Gastroesophageal sphincter (tissue), 4 donors: Measurements from ENCODE around the gene SASH1. TPM values are rescaled to one million over a fixed set of nuclear protein-coding genes. Genes with fewer than 3 reads are reported as not detected.

ENCODE experiments used
- ATAC-seq: fragments of 150-250 bp; one replicate; pipeline ENCODE4 v1.9.1; 2016; ENCODE audit warnings: mild to moderate bottlenecking, moderate library complexity
- H3K27ac ChIP-seq, 4 donors: fragments of 200-600 bp; sonication (generic) in 3 of 4; 1 replicate in 3 of 4; 2 replicates in 1 of 4; pipeline ENCODE4 v1.5.1; 2016 to 2019
- H3K27me3 ChIP-seq: fragments of 200-600 bp; sonication (generic); one replicate; pipeline ENCODE4 v1.5.1; 2019
- H3K36me3 ChIP-seq, 2 donors: fragments of 200-600 bp; sonication (generic); one replicate each; pipeline ENCODE4 v1.5.1; 2019; ENCODE audit warnings: control low read depth in 1 of 2
- H3K4me1 ChIP-seq, 3 donors: fragments of 200-600 bp; sonication (generic); 1 replicate in 2 of 3; 2 replicates in 1 of 3; pipeline ENCODE4 v1.5.1; 2016 to 2019; ENCODE audit warnings: control low read depth in 2 of 3
- H3K4me3 ChIP-seq, 2 donors: fragments of 200-600 bp; sonication (generic); one replicate each; pipeline ENCODE4 v1.5.1; 2019; ENCODE audit warnings: mild to moderate bottlenecking in 1 of 2, moderate library complexity in 1 of 2
- H3K9me3 ChIP-seq, 3 donors: fragments of 200-600 bp; sonication (generic); one replicate each; pipeline ENCODE4 v1.5.1; 2017 to 2019; ENCODE audit warnings: control low read depth in 2 of 3
- EP300 ChIP-seq: sonication (generic); formaldehyde crosslinking; IDR thresholded peaks from one replicate; pipeline ENCODE4 v1.6.1; 2017; ENCODE audit warnings: antibody characterized with exemption, mild to moderate bottlenecking
- POLR2A ChIP-seq, 2 donors: fragments of 450-650 bp; IDR thresholded peaks; one replicate each; pipeline ENCODE4 v1.6.1; 2017; ENCODE audit warnings: antibody characterized with exemption in 2 of 2, mild to moderate bottlenecking in 2 of 2, moderate library complexity in 1 of 2
- POLR2AphosphoS5 ChIP-seq: sonication (generic); formaldehyde crosslinking; IDR thresholded peaks from one replicate; pipeline ENCODE4 v1.6.1; 2017; ENCODE audit warnings: antibody characterized with exemption
- WGBS, 2 donors: methylation state at CpG; one replicate each; pipeline ENCODE4 v1.1.5; 2018; ENCODE audit warnings: low coverage in 1 of 2; 5-methylcytosine and 5-hydroxymethylcytosine counted together
- total RNA-seq, 4 donors: library from RNA; depleted of rRNA; stranded (reverse); fragments of >200 nt; gene quantifications; one replicate each; pipeline ENCODE4 v1.1.0, GENCODE V29; 2016
- TF ChIP-seq, protein P1 (sequence below), 4 experiments: fragments of 200-600 bp in 2 of 4; fragments of 450-650 bp in 2 of 4; sonication (generic) in 1 of 4; IDR thresholded peaks; one replicate each; pipeline ENCODE4 v1.5.1; 2017 to 2019; ENCODE audit warnings: antibody characterized with exemption in 4 of 4, mild to moderate bottlenecking in 2 of 4, moderate library complexity in 2 of 4

SASH1 gene
- total RNA-seq, 4 donors from 2014 or later = 48.9 to 78.9 (median 64.6) TPM

DNA sequence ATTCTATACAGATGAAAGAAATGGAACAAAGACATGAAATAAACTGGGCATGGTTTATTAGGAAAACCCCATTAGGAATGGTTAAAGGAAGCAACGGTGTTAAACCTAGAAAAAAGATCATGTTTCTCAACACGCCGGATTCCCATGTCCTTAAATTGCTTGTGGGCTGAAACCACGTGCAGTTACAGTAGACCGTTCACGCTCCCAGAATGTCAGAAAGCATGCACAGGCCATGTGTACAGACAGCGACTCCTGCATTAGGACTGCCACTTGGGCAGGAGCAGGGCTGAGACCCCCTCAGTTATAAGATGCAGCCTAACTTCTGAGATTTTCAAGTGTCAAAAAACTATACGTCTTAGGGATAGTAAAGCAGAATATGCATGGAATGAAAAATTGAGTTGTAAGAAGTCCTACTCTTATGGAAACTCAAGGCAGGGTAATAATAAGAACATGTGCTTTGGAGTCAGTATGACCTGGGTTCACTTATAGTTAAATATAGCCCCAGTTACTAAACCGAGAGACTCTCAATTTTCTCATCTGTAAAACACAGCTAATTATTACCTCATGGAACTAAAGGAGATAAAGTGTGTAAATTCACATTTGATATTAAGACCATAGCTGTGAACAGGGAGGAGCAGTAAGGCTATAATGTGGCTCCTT is 230.2 kb downstream of the SASH1 start:
- no peaks in the 10 kb centered on the region for H3K27me3 ChIP-seq
- no peaks in the 10 kb centered on the region for H3K9me3 ChIP-seq
- H3K4me3 ChIP-seq = no peak overlapping the region
- 79 to 94% methylated on average over 5 to 8 of the region's 9 CpGs for WGBS, 2 donors
- TF ChIP-seq, protein P1, sequence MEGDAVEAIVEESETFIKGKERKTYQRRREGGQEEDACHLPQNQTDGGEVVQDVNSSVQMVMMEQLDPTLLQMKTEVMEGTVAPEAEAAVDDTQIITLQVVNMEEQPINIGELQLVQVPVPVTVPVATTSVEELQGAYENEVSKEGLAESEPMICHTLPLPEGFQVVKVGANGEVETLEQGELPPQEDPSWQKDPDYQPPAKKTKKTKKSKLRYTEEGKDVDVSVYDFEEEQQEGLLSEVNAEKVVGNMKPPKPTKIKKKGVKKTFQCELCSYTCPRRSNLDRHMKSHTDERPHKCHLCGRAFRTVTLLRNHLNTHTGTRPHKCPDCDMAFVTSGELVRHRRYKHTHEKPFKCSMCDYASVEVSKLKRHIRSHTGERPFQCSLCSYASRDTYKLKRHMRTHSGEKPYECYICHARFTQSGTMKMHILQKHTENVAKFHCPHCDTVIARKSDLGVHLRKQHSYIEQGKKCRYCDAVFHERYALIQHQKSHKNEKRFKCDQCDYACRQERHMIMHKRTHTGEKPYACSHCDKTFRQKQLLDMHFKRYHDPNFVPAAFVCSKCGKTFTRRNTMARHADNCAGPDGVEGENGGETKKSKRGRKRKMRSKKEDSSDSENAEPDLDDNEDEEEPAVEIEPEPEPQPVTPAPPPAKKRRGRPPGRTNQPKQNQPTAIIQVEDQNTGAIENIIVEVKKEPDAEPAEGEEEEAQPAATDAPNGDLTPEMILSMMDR (IDR thresholded peaks at IDR 0.05) = no peak
- no peak for TF ChIP-seq POLR2A (IDR thresholded peaks at IDR 0.05)
- no peaks in the 10 kb centered on the region for H3K36me3 ChIP-seq
- no peak for ATAC-seq
- H3K4me1 ChIP-seq = no peaks in the 10 kb centered on the region
- no peak overlapping the region for H3K27ac ChIP-seq

DNA sequence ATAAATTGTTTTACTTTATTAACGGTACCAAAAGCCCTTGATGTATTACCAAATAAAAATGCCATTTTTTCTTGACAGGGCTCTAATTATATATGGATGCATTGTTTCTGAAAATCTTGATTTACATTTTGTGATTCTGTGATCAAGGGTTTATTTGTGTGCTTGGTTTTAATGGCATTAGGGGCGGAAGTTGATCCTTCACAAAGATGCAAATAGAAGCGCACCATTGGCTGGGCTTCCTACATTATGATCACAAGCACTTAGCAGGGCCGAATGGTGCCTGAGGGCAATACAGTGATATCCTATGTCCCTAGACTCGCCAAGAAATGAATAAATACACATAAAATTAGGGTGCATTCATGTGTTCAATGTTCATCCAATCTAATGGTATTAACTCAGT is 231.3 kb downstream of the SASH1 start:
- no peaks in the 10 kb centered on the region for H3K27me3 ChIP-seq
- H3K4me1 ChIP-seq = peaks cover 0 to 9% (median 0%) of the 10 kb centered on the region in 3 donors
- 59 to 90% methylated on average over 4 to 5 of the region's 5 CpGs for WGBS, 2 donors
- H3K27ac ChIP-seq = no peak overlapping the region
- no peak overlapping the region for H3K4me3 ChIP-seq
- no peaks in the 10 kb centered on the region for H3K36me3 ChIP-seq
- ATAC-seq = no peak
- no peak for TF ChIP-seq POLR2A (IDR thresholded peaks at IDR 0.05)
- TF ChIP-seq, protein P1 (IDR thresholded peaks at IDR 0.05) = no peak
- no peak for TF ChIP-seq EP300
- TF ChIP-seq POLR2AphosphoS5 = no peak
- H3K9me3 ChIP-seq = no peaks in the 10 kb centered on the region

DNA sequence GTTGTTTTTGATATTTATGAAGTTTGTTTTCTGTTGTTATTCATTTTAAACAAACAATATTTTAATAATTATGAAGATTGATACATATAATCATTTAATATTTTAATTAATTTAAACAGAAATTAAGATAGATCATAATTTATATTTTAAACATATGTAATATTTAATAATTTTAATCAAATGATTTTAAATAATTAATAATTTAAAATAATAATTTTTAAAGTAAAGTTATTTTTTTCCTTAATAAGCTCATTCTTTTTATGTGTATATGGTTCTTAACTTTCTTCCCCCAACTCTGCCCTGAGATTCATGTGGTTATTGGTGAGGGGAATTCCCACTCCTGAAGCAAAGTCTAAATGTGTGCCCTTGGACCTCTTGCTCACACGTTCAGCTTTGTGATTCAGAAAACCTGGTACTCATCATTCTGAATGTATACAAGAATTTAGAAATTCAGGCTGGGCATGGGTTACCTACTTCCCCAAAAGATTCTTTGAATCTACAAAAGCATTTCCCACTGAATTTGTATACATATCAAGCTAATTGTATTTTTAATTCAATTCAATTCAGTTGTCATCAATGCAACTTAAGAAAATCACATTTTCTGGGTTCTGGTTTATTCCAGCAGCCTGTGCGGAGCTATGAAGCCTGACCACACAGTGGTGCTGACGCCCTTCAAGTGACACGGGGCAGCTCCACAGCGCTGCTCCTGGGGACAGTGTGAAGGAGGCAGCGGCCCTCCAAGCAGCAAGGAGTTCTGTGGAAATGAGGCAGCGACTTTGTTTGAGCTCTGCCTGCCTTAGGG is 235.2 kb downstream of the SASH1 start:
- no peak overlapping the region for H3K4me3 ChIP-seq
- H3K27me3 ChIP-seq = no peaks in the 10 kb centered on the region
- 7 to 10% methylated on average over 3 of the region's 7 CpGs for WGBS, 2 donors
- TF ChIP-seq, protein P1 (IDR thresholded peaks at IDR 0.05) = peak; percentile 61 to 93 (median 78)
- TF ChIP-seq EP300 (no peak), POLR2AphosphoS5 (peak; percentile 23), POLR2A (IDR thresholded peaks at IDR 0.05) (no peak)
- no peaks in the 10 kb centered on the region for H3K9me3 ChIP-seq
- H3K27ac ChIP-seq = peak overlapping the region in 1 of 4 donors; percentile 14
- H3K4me1 ChIP-seq = peaks cover 0 to 10% (median 0%) of the 10 kb centered on the region in 3 donors
- H3K36me3 ChIP-seq = no peaks in the 10 kb centered on the region
- ATAC-seq = peak; percentile 97

DNA sequence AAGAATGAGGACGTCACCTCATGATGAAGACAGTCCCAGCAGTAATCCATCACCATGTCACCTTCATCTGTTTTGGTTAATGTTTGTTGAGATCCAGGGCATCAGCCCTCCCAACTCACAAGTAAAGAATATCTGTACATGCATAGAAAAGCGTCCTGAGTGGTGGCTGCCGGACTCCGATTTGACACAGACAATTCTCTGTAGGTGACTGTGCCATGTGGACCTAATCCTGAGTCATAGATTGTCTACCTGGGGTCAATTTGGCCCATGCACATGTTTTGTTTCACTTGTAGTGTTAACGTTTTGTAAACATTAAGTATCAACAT is 235.8 kb downstream of the SASH1 start:
- no peaks in the 10 kb centered on the region for H3K27me3 ChIP-seq
- peak overlapping the region in 1 of 4 donors; percentile 14 for H3K27ac ChIP-seq
- H3K9me3 ChIP-seq = peaks cover 0 to under 1% (median 0%) of the 10 kb centered on the region in 3 donors
- TF ChIP-seq POLR2A (IDR thresholded peaks at IDR 0.05) (no peak), POLR2AphosphoS5 (no peak), EP300 (no peak)
- TF ChIP-seq, protein P1 (IDR thresholded peaks at IDR 0.05) = no peak
- 52 to 70% methylated on average over 4 to 5 of the region's 5 CpGs for WGBS, 2 donors
- no peak overlapping the region for H3K4me3 ChIP-seq
- H3K4me1 ChIP-seq = peaks cover 0 to 10% (median 0%) of the 10 kb centered on the region in 3 donors
- peak; percentile 7 for ATAC-seq
- H3K36me3 ChIP-seq = no peaks in the 10 kb centered on the region
